Femur (tissue), 1 donor: ENCODE results near the gene TNS3.
"Not testable (repeated sequence)": the region's sequence is repeated elsewhere in the genome, so short reads cannot be mapped to it uniquely, and the experiment has no call there.

ENCODE experiments used
- DNase-seq: peaks from one replicate; pipeline ENCODE4 v3.0.0-alpha.2; 2017

Gene TNS3

GRCh38 chr7:47602272-47603004 is 20.5 kb upstream of the TNS3 start:
- DNase-seq, result no peak

GRCh38 chr7:47601881-47602249 is 20.0 kb upstream of the TNS3 start:
- DNase-seq, result no peak

GRCh38 chr7:47601119-47601880 is 19.4 kb upstream of the TNS3 start:
- no peak for DNase-seq

- DNase-seq, result no peak
Measured at GRCh38 chr7:47600199-47601118, 18.5 kb upstream of the TNS3 start.

- no peak for DNase-seq
Measured at GRCh38 chr7:47597379-47597778, 15.5 kb upstream of the TNS3 start.

GRCh38 chr7:47596502-47597202 is 14.7 kb upstream of the TNS3 start:
- DNase-seq, result no peak

GRCh38 chr7:47594406-47594805 is 12.5 kb upstream of the TNS3 start:
- no peak for DNase-seq

GRCh38 chr7:47591655-47592572 is 10.0 kb upstream of the TNS3 start:
- DNase-seq, result no peak

GRCh38 chr7:47591089-47591654 is 9.3 kb upstream of the TNS3 start:
- no peak for DNase-seq

- DNase-seq, result not testable (repeated sequence)
Measured at GRCh38 chr7:47590215-47590614, 8.3 kb upstream of the TNS3 start.

GRCh38 chr7:47588704-47589225 is 6.9 kb upstream of the TNS3 start:
- DNase-seq, result no peak

- DNase-seq, result no peak
Measured at GRCh38 chr7:47587976-47588375, 6.1 kb upstream of the TNS3 start.

- DNase-seq, result no peak
Measured at GRCh38 chr7:47587351-47587750, 5.4 kb upstream of the TNS3 start.

GRCh38 chr7:47586925-47587324 is 5.0 kb upstream of the TNS3 start:
- DNase-seq, result no peak

GRCh38 chr7:47586161-47586670 is 4.3 kb upstream of the TNS3 start:
- not testable (repeated sequence) for DNase-seq

GRCh38 chr7:47584536-47584895 is 2.6 kb upstream of the TNS3 start:
- DNase-seq, result no peak

GRCh38 chr7:47583739-47584535 is 2.0 kb upstream of the TNS3 start:
- peak; percentile 72 for DNase-seq

- DNase-seq, result peak; percentile 91
Measured at GRCh38 chr7:47582764-47583738, 1.1 kb upstream of the TNS3 start.

GRCh38 chr7:47581438-47581803 is 490 bp downstream of the TNS3 start:
- DNase-seq, result peak; percentile 54
